HepG2 (cell line): ENCODE measurements around the gene CALN1. TPM values are rescaled to one million over a fixed set of nuclear protein-coding genes. Genes with fewer than 3 reads are reported as not detected.

Experiments used
- ATAC-seq: fragments of 200-7000 bp; cut with Tn5 transposase; 3 replicates; pipeline ENCODE4 v1.9.1; 2020; ENCODE audit warnings: mild to moderate bottlenecking, moderate library complexity
- BruUV-seq: library from RNA; stranded (reverse); fragments of 400-500 nt; replicated peaks from 2 replicates; lab custom pipeline; 2021; lab: Mats Ljungman, UMichigan
- CTCF ChIA-PET: fragments of 300-600 bp; formaldehyde crosslinking; extraction: SDS; loops from one replicate; lab custom pipeline; 2021; ENCODE audit warnings: low total read pairs, inconsistent platforms, low intra/inter-chr PET ratio; lab: Yijun Ruan, JAX
- POLR2A ChIA-PET: fragments of 350-600 bp; sonication (Branson Sonifier 250); formaldehyde crosslinking; loops from one replicate; lab custom pipeline; 2020; ENCODE audit warnings: antibody characterized with exemption, inconsistent platforms; lab: Yijun Ruan, JAX
- DNase-seq: peaks from one replicate; pipeline ENCODE4 v3.0.0-alpha.2; 2015; ENCODE audit warnings: low spot score
- FAIRE-seq: peaks from 3 replicates; lab custom pipeline; 2011; peaks lifted over from hg19 to GRCh38; lab: Jason Lieb, UNC
- H2AFZ ChIP-seq: one replicate; pipeline ENCODE4 v1.6.1; 2011; ENCODE audit warnings: low read length, inconsistent platforms
- H3K27ac ChIP-seq: fragments of 300-600 bp; 3 replicates; pipeline ENCODE4 v1.8.0; 2011; ENCODE audit warnings: mixed run types, mild to moderate bottlenecking, mixed read lengths, low read length, inconsistent platforms; ENCODE audit not compliant: insufficient read depth; ENCODE audit errors: extremely low read length
- H3K27me3 ChIP-seq, 2 experiments: fragments of 200-600 bp in 1 of 2; 2 replicates in 1 of 2; 3 replicates in 1 of 2; pipeline versions ENCODE4 v1.6.0 to v1.8.0; 2011; ENCODE audit warnings: low read length in 2 of 2, mild to moderate bottlenecking in 2 of 2, moderate library complexity in 2 of 2, inconsistent platforms in 1 of 2; ENCODE audit not compliant: insufficient read depth in 2 of 2, control insufficient read depth in 1 of 2
- H3K36me3 ChIP-seq, 2 experiments: fragments of 200-600 bp in 1 of 2; replicated peaks in 1 of 2; 2 replicates in 1 of 2; 3 replicates in 1 of 2; pipeline versions ENCODE4 v1.5.1 to v1.8.0; 2011; ENCODE audit warnings: low read length in 2 of 2, inconsistent platforms in 1 of 2; ENCODE audit not compliant: insufficient read depth in 2 of 2, control insufficient read depth in 1 of 2
- H3K4me1 ChIP-seq: 2 replicates; pipeline ENCODE4 v1.5.1; 2012; ENCODE audit warnings: low read length, inconsistent platforms; ENCODE audit not compliant: insufficient read depth
- H3K4me2 ChIP-seq: 2 replicates; pipeline ENCODE4 v1.6.0; 2011; ENCODE audit warnings: low read depth, low read length, inconsistent platforms
- H3K4me3 ChIP-seq, 3 experiments: fragments of 200-600 bp in 1 of 3; sonication (generic), shearing (Covaris generic) in 1 of 3; replicated peaks in 1 of 3; 2 replicates each; pipeline ENCODE4 v1.5.1; 2011 to 2016; ENCODE audit warnings: low read length in 3 of 3, inconsistent platforms in 2 of 3, low read depth in 2 of 3, mild to moderate bottlenecking in 2 of 3, control low read depth in 1 of 3, mixed read lengths in 1 of 3; ENCODE audit not compliant: insufficient read depth in 1 of 3
- H3K79me2 ChIP-seq: one replicate; pipeline ENCODE4 v1.6.1; 2011; ENCODE audit warnings: low read length, inconsistent platforms; ENCODE audit not compliant: insufficient read depth
- H3K9ac ChIP-seq: 2 replicates; pipeline ENCODE4 v1.6.0; 2011; ENCODE audit warnings: mild to moderate bottlenecking, low read depth, low read length, inconsistent platforms; ENCODE audit not compliant: insufficient read depth
- H3K9me3 ChIP-seq: 2 replicates; pipeline ENCODE4 v1.5.1; 2012; ENCODE audit warnings: mild to moderate bottlenecking, low read length
- H4K20me1 ChIP-seq: 2 replicates; pipeline ENCODE4 v1.6.0; 2011; ENCODE audit warnings: inconsistent platforms, mild to moderate bottlenecking, low read length, moderate library complexity; ENCODE audit not compliant: insufficient read depth
- GTF3A ChIP-seq: sonication (generic); formaldehyde crosslinking; conservative IDR thresholded peaks from 2 replicates; pipeline ENCODE4 v1.4.0; 2020; ENCODE audit warnings: mild to moderate bottlenecking, missing genetic modification reagents
- HDAC2 ChIP-seq: sonication (generic); formaldehyde crosslinking; IDR thresholded peaks from 2 replicates; pipeline ENCODE4 v1.4.0; 2020; ENCODE audit warnings: missing genetic modification reagents
- HES4 ChIP-seq: sonication (generic); formaldehyde crosslinking; IDR thresholded peaks from 2 replicates; pipeline ENCODE4 v1.9.0; 2021; ENCODE audit warnings: mild to moderate bottlenecking, missing genetic modification reagents, borderline replicate concordance
- IKZF4 ChIP-seq: sonication (generic); formaldehyde crosslinking; IDR thresholded peaks from 2 replicates; pipeline ENCODE4 v1.5.1; 2020; ENCODE audit warnings: borderline replicate concordance, mild to moderate bottlenecking, low read depth, missing genetic modification reagents; ENCODE audit errors: not compliant biosample characterization
- IRF2 ChIP-seq: IDR thresholded peaks from 2 replicates; pipeline ENCODE4 v1.6.1; 2018; ENCODE audit warnings: missing genetic modification reagents, missing compliant biosample characterization
- MEF2D ChIP-seq: sonication (generic); formaldehyde crosslinking; IDR thresholded peaks from 2 replicates; pipeline ENCODE4 v1.5.1; 2020; ENCODE audit warnings: mild to moderate bottlenecking, missing genetic modification reagents
- NCOA1 ChIP-seq: sonication (generic); formaldehyde crosslinking; IDR thresholded peaks from 2 replicates; pipeline ENCODE4 v1.9.0; 2021; ENCODE audit warnings: missing genetic modification reagents
- NFKBIZ ChIP-seq: IDR thresholded peaks from 2 replicates; pipeline ENCODE4 v1.6.1; 2018; ENCODE audit warnings: missing genetic modification reagents, missing compliant biosample characterization
- ONECUT2 ChIP-seq: sonication (generic); formaldehyde crosslinking; IDR thresholded peaks from 2 replicates; pipeline ENCODE4 v1.4.0; 2020; ENCODE audit warnings: missing genetic modification reagents
- PAX8 ChIP-seq: sonication (generic); formaldehyde crosslinking; IDR thresholded peaks from 2 replicates; pipeline ENCODE4 v1.8.0; 2022; ENCODE audit warnings: mild to moderate bottlenecking, missing genetic modification reagents, borderline replicate concordance
- RFXAP ChIP-seq: sonication (generic); formaldehyde crosslinking; IDR thresholded peaks from 2 replicates; pipeline ENCODE4 v1.4.0; 2020; ENCODE audit warnings: missing genetic modification reagents, borderline replicate concordance
- SOX6 ChIP-seq, 2 experiments: fragments of 450-650 bp in 1 of 2; sonication (generic) in 1 of 2; formaldehyde crosslinking in 1 of 2; IDR thresholded peaks; 2 replicates each; pipeline versions ENCODE4 v1.4.0 to v1.6.1; 2017 to 2020; ENCODE audit warnings: antibody characterized with exemption in 1 of 2, mild to moderate bottlenecking in 1 of 2, missing genetic modification reagents in 1 of 2
- SUZ12 ChIP-seq: fragments of 150-350 bp; IDR thresholded peaks from 2 replicates; pipeline ENCODE4 v1.6.1; 2014; ENCODE audit warnings: low read depth, low read length
- ZBTB8A ChIP-seq: sonication (generic); formaldehyde crosslinking; IDR thresholded peaks from 2 replicates; pipeline ENCODE4 v1.4.0; 2020; ENCODE audit warnings: mild to moderate bottlenecking, low read depth, missing genetic modification reagents, borderline replicate concordance
- ZNF10 ChIP-seq: sonication (generic); formaldehyde crosslinking; IDR thresholded peaks from 2 replicates; pipeline ENCODE4 v1.4.0; 2020; ENCODE audit warnings: mild to moderate bottlenecking, low read depth, missing genetic modification reagents, borderline replicate concordance
- ZNF512 ChIP-seq: sonication (generic); formaldehyde crosslinking; IDR thresholded peaks from 2 replicates; pipeline ENCODE4 v1.4.0; 2020; ENCODE audit warnings: mild to moderate bottlenecking, missing genetic modification reagents
- ZNF580 ChIP-seq: IDR thresholded peaks from 2 replicates; pipeline ENCODE4 v1.6.1; 2016; ENCODE audit warnings: low read depth, borderline replicate concordance
- ZNF678 ChIP-seq: sonication (generic); formaldehyde crosslinking; IDR thresholded peaks from 2 replicates; pipeline ENCODE4 v1.4.0; 2020; ENCODE audit warnings: mild to moderate bottlenecking, missing genetic modification reagents
- ZSCAN9 ChIP-seq: IDR thresholded peaks from 2 replicates; pipeline ENCODE4 v1.6.1; 2016; ENCODE audit warnings: borderline replicate concordance
- WGBS: methylation state at CpG from one replicate; pipeline ENCODE4 v1.1.6; 2017; ENCODE audit warnings: low lambda C conversion rate; 5-methylcytosine and 5-hydroxymethylcytosine counted together
- in situ Hi-C: cut with HindIII; loops from 2 replicates; pipeline ENCODE4 v1.10.0; 2017; ENCODE audit warnings: low pct_unique_long_range_greater_than_20kb; ENCODE audit not compliant: extremely low pct_ligation_motif_present
- intact Hi-C: fragments of 100-400 bp; cut with micrococcal nuclease; formaldehyde crosslinking; loops from one replicate; pipeline ENCODE4 v1.10.0; 2022; ENCODE audit not compliant: unreplicated experiment
- polyA plus RNA-seq, 8 experiments: library from polyadenylated mRNA; depleted of rRNA in 3 of 8; stranded (reverse) in 7 of 8; unstranded in 1 of 8; fragments of >200 nt; fragmentation: Illumina TruSeq in 4 of 8; extraction: Trizol in 4 of 8; gene quantifications; 2 replicates each; pipeline versions ENCODE4 v1.2.1 to v1.2.3, GENCODE V29; 2011 to 2016; ENCODE audit warnings: low read depth in 4 of 8, missing spikeins in 1 of 8, mixed read lengths in 1 of 8; ENCODE audit not compliant: insufficient read depth in 1 of 8
- total RNA-seq, 5 experiments: library from RNA; depleted of rRNA; stranded (reverse); fragments of >200 nt; fragmentation: Illumina TruSeq; extraction: Trizol; gene quantifications; 2 replicates each; pipeline ENCODE4 v1.2.3, GENCODE V29; 2016; ENCODE audit warnings: low read depth in 1 of 5
- TF ChIP-seq, protein P1 (sequence below): sonication (generic); formaldehyde crosslinking; IDR thresholded peaks from 2 replicates; pipeline ENCODE4 v1.5.1; 2020; ENCODE audit warnings: mild to moderate bottlenecking, missing genetic modification reagents, moderate library complexity
- TF ChIP-seq, protein P2 (sequence below): sonication (generic); formaldehyde crosslinking; IDR thresholded peaks from 2 replicates; pipeline ENCODE4 v1.8.0; 2022; ENCODE audit warnings: missing genetic modification reagents, low read depth, mild to moderate bottlenecking, borderline replicate concordance

The CALN1 gene
- total and polyA plus RNA-seq, 2 of the 13 experiments (the other 11 are each of a cell fraction or from before 2014, with no cell fraction given) = not detected

DNA sequence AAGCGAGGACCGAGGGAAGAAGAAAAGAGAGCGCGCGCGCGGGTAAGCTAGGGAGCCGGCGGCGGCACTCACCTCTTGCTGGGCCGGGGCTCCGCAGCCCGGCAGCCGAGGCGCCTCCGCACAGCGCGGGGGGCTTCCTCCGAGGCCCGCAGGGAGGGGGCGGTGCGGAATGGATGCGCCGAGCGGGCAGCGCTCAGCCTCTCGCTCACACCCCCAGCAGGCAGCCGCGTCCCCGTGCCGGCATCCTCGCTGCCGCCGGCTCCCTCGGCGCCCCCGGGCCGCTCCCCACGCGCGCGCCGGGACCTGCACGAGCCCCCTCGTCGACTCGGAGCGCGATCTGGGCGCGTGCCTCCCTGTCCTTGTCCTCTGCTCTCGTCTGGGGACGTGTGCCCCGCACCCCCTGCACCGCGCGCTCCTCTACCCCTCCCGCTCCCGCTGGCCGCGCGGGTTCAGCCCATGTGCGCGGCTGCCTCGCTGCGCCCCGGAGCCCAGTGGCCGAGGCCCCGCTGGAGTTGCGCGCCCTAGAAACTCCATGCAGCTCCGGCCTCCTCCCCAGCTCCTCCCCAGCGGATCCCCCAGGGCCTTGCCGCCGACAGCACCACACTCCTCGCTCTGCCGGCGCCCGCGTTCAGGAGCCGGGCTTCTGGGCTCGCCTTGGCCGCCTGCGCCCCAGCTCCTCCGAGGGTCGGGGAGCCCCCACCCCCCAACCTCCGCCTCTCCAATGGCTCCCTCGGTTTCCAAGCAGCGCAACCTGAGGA is 75.3 kb downstream of the CALN1 start (continued):
- no peak for TF ChIP-seq ZNF580 (CRISPR knock-in tag)
- no peak for TF ChIP-seq ZSCAN9 (CRISPR knock-in tag)
- no peak for TF ChIP-seq ONECUT2 (CRISPR knock-in tag)
- TF ChIP-seq HDAC2 (CRISPR knock-in tag) = no peak
- TF ChIP-seq SUZ12 = no peak
- TF ChIP-seq, protein P1, sequence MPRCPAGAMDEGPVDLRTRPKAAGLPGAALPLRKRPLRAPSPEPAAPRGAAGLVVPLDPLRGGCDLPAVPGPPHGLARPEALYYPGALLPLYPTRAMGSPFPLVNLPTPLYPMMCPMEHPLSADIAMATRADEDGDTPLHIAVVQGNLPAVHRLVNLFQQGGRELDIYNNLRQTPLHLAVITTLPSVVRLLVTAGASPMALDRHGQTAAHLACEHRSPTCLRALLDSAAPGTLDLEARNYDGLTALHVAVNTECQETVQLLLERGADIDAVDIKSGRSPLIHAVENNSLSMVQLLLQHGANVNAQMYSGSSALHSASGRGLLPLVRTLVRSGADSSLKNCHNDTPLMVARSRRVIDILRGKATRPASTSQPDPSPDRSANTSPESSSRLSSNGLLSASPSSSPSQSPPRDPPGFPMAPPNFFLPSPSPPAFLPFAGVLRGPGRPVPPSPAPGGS (CRISPR knock-in tag) = no peak
- TF ChIP-seq ZNF678 = no peak
- no peak for TF ChIP-seq NCOA1 (CRISPR knock-in tag)
- TF ChIP-seq, protein P2, sequence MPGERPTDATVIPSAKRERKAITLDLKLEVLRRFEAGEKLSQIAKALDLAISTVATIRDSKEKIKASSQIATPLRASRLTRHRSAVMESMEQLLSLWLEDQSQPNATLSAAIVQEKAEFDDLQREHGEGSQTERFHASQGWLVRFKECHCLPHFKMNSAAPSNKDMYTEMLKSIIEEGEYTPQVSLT (CRISPR knock-in tag) = no peak
- no peak for TF ChIP-seq ZNF10 (CRISPR knock-in tag)

- no peaks in the 10 kb centered on the region for H3K9me3 ChIP-seq
- no peak for FAIRE-seq
- TF ChIP-seq IKZF4 (CRISPR knock-in tag) (no peak), HES4 (CRISPR knock-in tag) (no peak), ZNF512 (CRISPR knock-in tag) (no peak), SOX6 (IDR thresholded peaks at IDR 0.05) (no peak), SOX6 (CRISPR knock-in tag; IDR thresholded peaks at IDR 0.05) (no peak), IRF2 (CRISPR knock-in tag) (no peak), GTF3A (no peak), NFKBIZ (CRISPR knock-in tag) (no peak), ZBTB8A (no peak), PAX8 (no peak), MEF2D (CRISPR knock-in tag) (no peak), RFXAP (CRISPR knock-in tag) (no peak)
- TF ChIP-seq, all 625 proteins: peak for 0
- Histone ChIP-seq H4K20me1 (no peaks in the 10 kb centered on the region), H3K79me2 (no peaks in the 10 kb centered on the region), H2AFZ (no peak overlapping the region), H3K27ac (no peak overlapping the region), H3K36me3 (no peaks in the 10 kb centered on the region), H3K4me1 (no peaks in the 10 kb centered on the region), H3K4me3 (no peak overlapping the region), H3K27me3 (peaks cover 1 to 15% of the 10 kb centered on the region in 2 experiments; a peak in 3 of 5 replicates), H3K4me2 (no peak overlapping the region), H3K9ac (no peak overlapping the region)
- ChIA-PET POLR2A (no interaction called here), CTCF (no interaction called here)
- intact Hi-C loops = no loop called here
- no peak for DNase-seq
- WGBS = 40% methylated on average over 18 of the region's 21 CpGs
- no TSS peak for BruUV-seq
- no peak for ATAC-seq
- in situ Hi-C loops = no loop called here
Measured at GRCh38 chr7:72336382-72336631, 75.8 kb downstream of the CALN1 start.
